BE2C (cell line): Measurements from ENCODE around the gene ATP8B3.

Source experiments
- DNase-seq: peaks from one replicate; pipeline ENCODE4 v3.0.0-alpha.2; 2020
- H3K27me3 ChIP-seq: fragments of 250-450 bp; sonication (Bioruptor Pico); 2 replicates; pipeline ENCODE4 v1.5.1; 2020; ENCODE audit warnings: mild to moderate bottlenecking
- H3K36me3 ChIP-seq: fragments of 250-450 bp; sonication (Bioruptor Pico); 2 replicates; pipeline ENCODE4 v1.5.1; 2020; ENCODE audit warnings: mild to moderate bottlenecking
- H3K4me1 ChIP-seq: fragments of 250-450 bp; sonication (Bioruptor Pico); 2 replicates; pipeline ENCODE4 v1.5.1; 2020
- H3K4me3 ChIP-seq: 2 replicates; pipeline ENCODE4 v1.5.1; 2011; ENCODE audit warnings: low read depth, low read length
- H3K9me3 ChIP-seq: fragments of 250-450 bp; sonication (Bioruptor Pico); 2 replicates; pipeline ENCODE4 v1.5.1; 2020
- CTCF ChIP-seq: IDR thresholded peaks from 2 replicates; pipeline ENCODE4 v1.5.1; 2012; ENCODE audit warnings: mild to moderate bottlenecking, low read depth, low read length

The ATP8B3 gene

GRCh38 chr19:1844513-1845124 is 32.5 kb upstream of the ATP8B3 start:
- H3K9me3 ChIP-seq = no peaks in the 10 kb centered on the region
- peaks cover 28% of the 10 kb centered on the region for H3K36me3 ChIP-seq
- no peak for TF ChIP-seq CTCF
- DNase-seq = no peak
- peaks cover 3% of the 10 kb centered on the region; the same call in 1 of the 2 replicates for H3K4me1 ChIP-seq
- H3K4me3 ChIP-seq = no peak overlapping the region
- no peaks in the 10 kb centered on the region for H3K27me3 ChIP-seq

GRCh38 chr19:1843646-1844394 is 31.7 kb upstream of the ATP8B3 start:
- Histone ChIP-seq H3K4me3 (no peak overlapping the region), H3K4me1 (peaks cover 3% of the 10 kb centered on the region; the same call in 1 of the 2 replicates), H3K27me3 (no peaks in the 10 kb centered on the region), H3K9me3 (no peaks in the 10 kb centered on the region), H3K36me3 (peaks cover 28% of the 10 kb centered on the region)
- peak; percentile 38 for TF ChIP-seq CTCF
- no peak for DNase-seq

- H3K36me3 ChIP-seq = peaks cover 28% of the 10 kb centered on the region
- H3K4me1 ChIP-seq = peaks cover 3% of the 10 kb centered on the region; the same call in 1 of the 2 replicates
- no peaks in the 10 kb centered on the region for H3K9me3 ChIP-seq
- H3K27me3 ChIP-seq = no peaks in the 10 kb centered on the region
- H3K4me3 ChIP-seq = no peak overlapping the region
- TF ChIP-seq CTCF = no peak
- DNase-seq = no peak
Observed at GRCh38 chr19:1843116-1843515, 31.0 kb upstream of the ATP8B3 start.

GRCh38 chr19:1841209-1841924 is 29.3 kb upstream of the ATP8B3 start:
- peaks cover 22% of the 10 kb centered on the region for H3K36me3 ChIP-seq
- H3K4me1 ChIP-seq = peaks cover 9% of the 10 kb centered on the region
- TF ChIP-seq CTCF = no peak
- no peak overlapping the region for H3K4me3 ChIP-seq
- H3K9me3 ChIP-seq = no peaks in the 10 kb centered on the region
- no peaks in the 10 kb centered on the region for H3K27me3 ChIP-seq
- DNase-seq = no peak

- Histone ChIP-seq H3K36me3 (peaks cover 18% of the 10 kb centered on the region; the same call in 1 of the 2 replicates), H3K9me3 (no peaks in the 10 kb centered on the region), H3K4me3 (no peak overlapping the region), H3K27me3 (no peaks in the 10 kb centered on the region), H3K4me1 (peaks cover 9% of the 10 kb centered on the region)
- DNase-seq = no peak
- no peak for TF ChIP-seq CTCF
Observed at GRCh38 chr19:1840541-1841115, 28.6 kb upstream of the ATP8B3 start.
